Loucy (cell line): ENCODE data around the gene CHN1.

ENCODE experiments used
- EZH2phosphoT487 ChIP-seq: fragments of 200-600 bp; IDR thresholded peaks from 2 replicates; pipeline ENCODE4 v1.6.1; 2018; ENCODE audit warnings: antibody characterized with exemption, mild to moderate bottlenecking, moderate library complexity, borderline replicate concordance
- TF ChIP-seq, protein P1 (sequence below): fragments of 200-600 bp; sonication (generic); conservative IDR thresholded peaks from 2 replicates; pipeline ENCODE4 v1.5.1; 2014; ENCODE audit warnings: mild to moderate bottlenecking, antibody characterized with exemption, low read length

DNA sequence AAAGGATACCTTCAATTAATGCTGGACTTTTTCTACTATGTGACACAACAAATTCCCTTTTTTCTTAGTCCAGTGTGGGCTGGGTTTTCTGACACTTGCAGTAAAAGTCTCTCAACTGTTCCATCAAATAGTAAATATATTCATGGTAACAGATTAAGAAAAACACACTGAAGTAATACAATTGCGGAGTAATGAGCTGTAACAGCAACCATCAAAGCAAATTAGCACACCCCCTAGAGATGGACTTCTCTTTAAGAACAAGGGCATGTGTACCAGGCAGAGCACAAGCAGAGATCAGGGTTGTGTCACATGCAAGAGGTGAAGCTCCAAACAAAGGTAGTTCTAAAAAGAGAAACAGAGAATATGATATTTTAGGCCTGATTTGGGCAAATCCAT is 168.2 kb downstream of the CHN1 start:
- TF ChIP-seq, protein P1, sequence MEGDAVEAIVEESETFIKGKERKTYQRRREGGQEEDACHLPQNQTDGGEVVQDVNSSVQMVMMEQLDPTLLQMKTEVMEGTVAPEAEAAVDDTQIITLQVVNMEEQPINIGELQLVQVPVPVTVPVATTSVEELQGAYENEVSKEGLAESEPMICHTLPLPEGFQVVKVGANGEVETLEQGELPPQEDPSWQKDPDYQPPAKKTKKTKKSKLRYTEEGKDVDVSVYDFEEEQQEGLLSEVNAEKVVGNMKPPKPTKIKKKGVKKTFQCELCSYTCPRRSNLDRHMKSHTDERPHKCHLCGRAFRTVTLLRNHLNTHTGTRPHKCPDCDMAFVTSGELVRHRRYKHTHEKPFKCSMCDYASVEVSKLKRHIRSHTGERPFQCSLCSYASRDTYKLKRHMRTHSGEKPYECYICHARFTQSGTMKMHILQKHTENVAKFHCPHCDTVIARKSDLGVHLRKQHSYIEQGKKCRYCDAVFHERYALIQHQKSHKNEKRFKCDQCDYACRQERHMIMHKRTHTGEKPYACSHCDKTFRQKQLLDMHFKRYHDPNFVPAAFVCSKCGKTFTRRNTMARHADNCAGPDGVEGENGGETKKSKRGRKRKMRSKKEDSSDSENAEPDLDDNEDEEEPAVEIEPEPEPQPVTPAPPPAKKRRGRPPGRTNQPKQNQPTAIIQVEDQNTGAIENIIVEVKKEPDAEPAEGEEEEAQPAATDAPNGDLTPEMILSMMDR: no peak
- no peak for TF ChIP-seq EZH2phosphoT487
